Cardiac fibroblast (primary cell): Measurements from ENCODE around the gene CAVIN2.

Source experiments
- DNase-seq, 2 donors: peaks; one replicate each; pipeline versions ENCODE4 v3.0.0 to v3.0.0-alpha.2; 2010; ENCODE audit warnings: low read depth in 2 of 2
- H3K4me3 ChIP-seq, 2 donors: replicated peaks in 1 of 2; 1 replicate in 1 of 2; 2 replicates in 1 of 2; pipeline ENCODE4 v1.5.1; 2011; ENCODE audit warnings: low read depth in 2 of 2, low read length in 2 of 2, mild to moderate bottlenecking in 2 of 2, moderate library complexity in 1 of 2
- CTCF ChIP-seq: IDR thresholded peaks from one replicate; pipeline ENCODE4 v1.5.1; 2011; ENCODE audit warnings: low read depth, mild to moderate bottlenecking, low read length, inconsistent platforms

CAVIN2 gene

GRCh38 chr2:191866195-191866594, 19.3 kb upstream of the CAVIN2 start:
- no peak for TF ChIP-seq CTCF
- DNase-seq = no peak
- no peak overlapping the region for H3K4me3 ChIP-seq

GRCh38 chr2:191864628-191865374, 17.9 kb upstream of the CAVIN2 start:
- peak; percentile 39 to 55 for DNase-seq
- TF ChIP-seq CTCF = no peak
- H3K4me3 ChIP-seq = no peak overlapping the region

- H3K4me3 ChIP-seq = no peak overlapping the region
- TF ChIP-seq CTCF = no peak
- peak in 1 of 2 donors; percentile 66 for DNase-seq
Measured at GRCh38 chr2:191863988-191864387, 17.1 kb upstream of the CAVIN2 start.

GRCh38 chr2:191862156-191862775, 15.4 kb upstream of the CAVIN2 start:
- DNase-seq = peak in 1 of 2 donors; percentile 60
- TF ChIP-seq CTCF = no peak
- no peak overlapping the region for H3K4me3 ChIP-seq

- no peak overlapping the region for H3K4me3 ChIP-seq
- DNase-seq = no peak
- TF ChIP-seq CTCF = no peak
Measured at GRCh38 chr2:191860760-191861466, 14.0 kb upstream of the CAVIN2 start.

- H3K4me3 ChIP-seq = no peak overlapping the region
- TF ChIP-seq CTCF = no peak
- no peak for DNase-seq
Measured at GRCh38 chr2:191859681-191860080, 12.8 kb upstream of the CAVIN2 start.
